HepG2 (cell line): ENCODE data around the gene RBM12. TPM values are rescaled to one million over a fixed set of nuclear protein-coding genes. Genes with fewer than 3 reads are reported as not detected.
A peak's percentile ranks its signal among the peaks of the same experiment; 100 is the strongest.

ENCODE experiments used
- AGO2 ChIP-seq: fragments of 200-400 bp; formaldehyde crosslinking; optimal IDR thresholded peaks from 2 replicates; pipeline ENCODE3; 2017; ENCODE audit warnings: mild to moderate bottlenecking, low read depth, low read length, moderate library complexity
- IKZF1 ChIP-seq: fragments of 450-650 bp; IDR thresholded peaks from 2 replicates; pipeline ENCODE4 v1.7.1; 2016
- IKZF4 ChIP-seq: sonication (generic); formaldehyde crosslinking; IDR thresholded peaks from 2 replicates; pipeline ENCODE4 v1.5.1; 2020; ENCODE audit warnings: borderline replicate concordance, mild to moderate bottlenecking, low read depth, missing genetic modification reagents; ENCODE audit errors: not compliant biosample characterization
- JARID2 ChIP-seq: sonication (generic); formaldehyde crosslinking; IDR thresholded peaks from 2 replicates; pipeline ENCODE4 v1.8.1; 2023; ENCODE audit warnings: missing genetic modification reagents, inconsistent platforms; ENCODE audit not compliant: insufficient replicate concordance
- KLF13 ChIP-seq: sonication (generic); formaldehyde crosslinking; IDR thresholded peaks from 2 replicates; pipeline ENCODE4 v1.4.0; 2020; ENCODE audit warnings: mild to moderate bottlenecking, missing genetic modification reagents
- KLF9 ChIP-seq: IDR thresholded peaks from 2 replicates; pipeline ENCODE4 v1.6.1; 2016; ENCODE audit warnings: low read depth
- MBNL3 ChIP-seq: fragments of 250-450 bp; sonication (Bioruptor Pico); conservative IDR thresholded peaks from 2 replicates; pipeline ENCODE4 v1.8.0; 2022; ENCODE audit warnings: mild to moderate bottlenecking, inconsistent platforms
- PAXIP1 ChIP-seq: sonication (generic); formaldehyde crosslinking; conservative IDR thresholded peaks from 2 replicates; pipeline ENCODE4 v1.4.0; 2020; ENCODE audit warnings: mild to moderate bottlenecking, missing genetic modification reagents, moderate library complexity
- TBX2 ChIP-seq: sonication (generic); formaldehyde crosslinking; IDR thresholded peaks from 2 replicates; pipeline ENCODE4 v1.5.0; 2020; ENCODE audit warnings: missing genetic modification reagents, mild to moderate bottlenecking, borderline replicate concordance
- ZNF20 ChIP-seq: sonication (generic); formaldehyde crosslinking; IDR thresholded peaks from 2 replicates; pipeline ENCODE4 v1.4.0; 2020; ENCODE audit warnings: mild to moderate bottlenecking, moderate library complexity, missing genetic modification reagents
- ZNF30 ChIP-seq: sonication (generic); formaldehyde crosslinking; IDR thresholded peaks from 2 replicates; pipeline ENCODE4 v1.5.0; 2020; ENCODE audit warnings: mild to moderate bottlenecking, missing genetic modification reagents
- ZNF530 ChIP-seq: sonication (generic); formaldehyde crosslinking; IDR thresholded peaks from 2 replicates; pipeline ENCODE4 v1.5.0; 2020; ENCODE audit warnings: low read depth, mild to moderate bottlenecking, missing genetic modification reagents
- ZNF570 ChIP-seq: sonication (generic); formaldehyde crosslinking; IDR thresholded peaks from 2 replicates; pipeline ENCODE4 v1.4.0; 2020; ENCODE audit warnings: mild to moderate bottlenecking, missing genetic modification reagents, borderline replicate concordance
- ZSCAN31 ChIP-seq: sonication (generic); formaldehyde crosslinking; IDR thresholded peaks from 2 replicates; pipeline ENCODE4 v1.5.0; 2020; ENCODE audit warnings: low read depth, mild to moderate bottlenecking, missing genetic modification reagents
- ZZZ3 ChIP-seq: sonication (generic); formaldehyde crosslinking; IDR thresholded peaks from 2 replicates; pipeline ENCODE4 v1.4.0; 2020; ENCODE audit warnings: missing genetic modification reagents, mild to moderate bottlenecking, borderline replicate concordance
- polyA plus RNA-seq, 8 experiments: library from polyadenylated mRNA; depleted of rRNA in 3 of 8; stranded (reverse) in 7 of 8; unstranded in 1 of 8; fragments of >200 nt; fragmentation: Illumina TruSeq in 4 of 8; extraction: Trizol in 4 of 8; gene quantifications; 2 replicates each; pipeline versions ENCODE4 v1.2.1 to v1.2.3, GENCODE V29; 2011 to 2016; ENCODE audit warnings: low read depth in 4 of 8, missing spikeins in 1 of 8, mixed read lengths in 1 of 8; ENCODE audit not compliant: insufficient read depth in 1 of 8
- total RNA-seq, 5 experiments: library from RNA; depleted of rRNA; stranded (reverse); fragments of >200 nt; fragmentation: Illumina TruSeq; extraction: Trizol; gene quantifications; 2 replicates each; pipeline ENCODE4 v1.2.3, GENCODE V29; 2016; ENCODE audit warnings: low read depth in 1 of 5

RBM12 gene
- total and polyA plus RNA-seq, 2 of the 13 experiments (the other 11 are each of a cell fraction or from before 2014, with no cell fraction given), result 97.9 to 104 TPM

- 0 out of 2 replicates have a peak, but pooled peaks have one; percentile 26 for TF ChIP-seq ZZZ3
- peak; percentile 67; the same call in 1 of the 2 replicates for TF ChIP-seq TBX2
- no peak for TF ChIP-seq IKZF1
- peak; percentile 90; the same call in 1 of the 2 replicates for TF ChIP-seq ZNF20 (CRISPR knock-in tag)
- no peak for TF ChIP-seq ZNF530 (CRISPR knock-in tag)
- TF ChIP-seq KLF9 (CRISPR knock-in tag), result no peak
- TF ChIP-seq ZNF570 (CRISPR knock-in tag), result 0 out of 2 replicates have a peak, but pooled peaks have one; percentile 56
- TF ChIP-seq PAXIP1, result no peak
- TF ChIP-seq ZSCAN31 (CRISPR knock-in tag), result peak; percentile 79
- TF ChIP-seq KLF13, result no peak
- TF ChIP-seq AGO2, result no peak
- TF ChIP-seq JARID2 (CRISPR knock-in tag), result no peak
- TF ChIP-seq IKZF4 (CRISPR knock-in tag), result peak; percentile 69
- TF ChIP-seq ZNF30 (CRISPR knock-in tag), result no peak
- TF ChIP-seq MBNL3, result no peak
Measured at GRCh38 chr20:35616465-35617396, 48.0 kb downstream of the RBM12 start (continued).
